GM23338 (cell line): ENCODE results near the gene CD58.

Experiments used
- CREB1 ChIP-seq: fragments of 250-450 bp; sonication (Bioruptor Pico); IDR thresholded peaks from 2 replicates; pipeline ENCODE4 v1.5.0; 2020; ENCODE audit warnings: low read depth, mild to moderate bottlenecking, moderate library complexity
- EZH2 ChIP-seq: fragments of 200-600 bp; sonication (generic); IDR thresholded peaks from one replicate; pipeline ENCODE4 v1.8.0; 2017; ENCODE audit warnings: antibody characterized with exemption, mild to moderate bottlenecking, low read depth; ENCODE audit not compliant: unreplicated experiment
- EZH2phosphoT487 ChIP-seq: fragments of 200-600 bp; sonication (generic); IDR thresholded peaks from one replicate; pipeline ENCODE4 v1.8.1; 2018; ENCODE audit warnings: antibody characterized with exemption; ENCODE audit not compliant: unreplicated experiment
- JUNB ChIP-seq: IDR thresholded peaks from one replicate; pipeline ENCODE4 v1.6.1; 2016; ENCODE audit warnings: antibody characterized with exemption; ENCODE audit not compliant: unreplicated experiment
- POLR2AphosphoS5 ChIP-seq: IDR thresholded peaks from 2 replicates; pipeline ENCODE4 v1.6.1; 2016; ENCODE audit warnings: antibody characterized with exemption, low read depth
- STAT1 ChIP-seq: IDR thresholded peaks from one replicate; pipeline ENCODE4 v1.6.1; 2016; ENCODE audit warnings: antibody characterized with exemption; ENCODE audit not compliant: unreplicated experiment
- ZNF331 ChIP-seq: fragments of 250-450 bp; sonication (Bioruptor Pico); IDR thresholded peaks from 2 replicates; pipeline ENCODE4 v1.5.0; 2020; ENCODE audit warnings: low read depth, mild to moderate bottlenecking, moderate library complexity
- TF ChIP-seq, protein P1 (sequence below), 2 experiments: fragments of 200-600 bp in 1 of 2; sonication (generic) in 1 of 2; conservative IDR thresholded peaks; 2 replicates each; pipeline versions ENCODE4 v1.5.1 to v1.6.1; 2016 to 2017; ENCODE audit warnings: antibody characterized with exemption in 2 of 2, low read depth in 2 of 2, mild to moderate bottlenecking in 2 of 2, moderate library complexity in 1 of 2
- TF ChIP-seq, protein P2 (sequence below): fragments of 250-450 bp; sonication (Bioruptor Pico); IDR thresholded peaks from 2 replicates; pipeline ENCODE4 v1.5.0; 2020; ENCODE audit warnings: mild to moderate bottlenecking, moderate library complexity
- TF ChIP-seq, protein P3 (sequence below): IDR thresholded peaks from one replicate; pipeline ENCODE4 v1.6.1; 2018; ENCODE audit warnings: antibody characterized with exemption; ENCODE audit not compliant: unreplicated experiment

DNA sequence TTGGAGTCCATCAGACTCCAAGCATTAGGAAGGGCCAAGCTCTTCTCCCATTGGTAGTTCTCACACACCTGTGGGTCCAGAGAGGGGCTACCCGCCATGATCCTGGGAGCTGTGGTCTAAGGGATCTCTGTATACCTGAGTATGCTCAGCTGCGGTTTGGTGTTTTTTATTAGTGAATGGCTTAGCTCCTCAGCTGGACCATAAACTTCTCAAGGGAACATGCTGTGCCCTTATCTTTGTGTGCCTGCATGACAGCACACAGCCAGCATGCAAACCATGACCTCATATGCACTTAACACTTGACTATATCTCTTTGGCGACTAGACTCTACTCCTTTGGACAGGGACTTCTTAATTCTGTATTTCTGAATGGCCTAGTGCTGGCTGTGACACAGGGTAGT, 94.5 kb downstream of the CD58 start:
- TF ChIP-seq, protein P1, sequence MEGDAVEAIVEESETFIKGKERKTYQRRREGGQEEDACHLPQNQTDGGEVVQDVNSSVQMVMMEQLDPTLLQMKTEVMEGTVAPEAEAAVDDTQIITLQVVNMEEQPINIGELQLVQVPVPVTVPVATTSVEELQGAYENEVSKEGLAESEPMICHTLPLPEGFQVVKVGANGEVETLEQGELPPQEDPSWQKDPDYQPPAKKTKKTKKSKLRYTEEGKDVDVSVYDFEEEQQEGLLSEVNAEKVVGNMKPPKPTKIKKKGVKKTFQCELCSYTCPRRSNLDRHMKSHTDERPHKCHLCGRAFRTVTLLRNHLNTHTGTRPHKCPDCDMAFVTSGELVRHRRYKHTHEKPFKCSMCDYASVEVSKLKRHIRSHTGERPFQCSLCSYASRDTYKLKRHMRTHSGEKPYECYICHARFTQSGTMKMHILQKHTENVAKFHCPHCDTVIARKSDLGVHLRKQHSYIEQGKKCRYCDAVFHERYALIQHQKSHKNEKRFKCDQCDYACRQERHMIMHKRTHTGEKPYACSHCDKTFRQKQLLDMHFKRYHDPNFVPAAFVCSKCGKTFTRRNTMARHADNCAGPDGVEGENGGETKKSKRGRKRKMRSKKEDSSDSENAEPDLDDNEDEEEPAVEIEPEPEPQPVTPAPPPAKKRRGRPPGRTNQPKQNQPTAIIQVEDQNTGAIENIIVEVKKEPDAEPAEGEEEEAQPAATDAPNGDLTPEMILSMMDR (conservative IDR thresholded peaks at IDR 0.05; ENCODE audit: low read depth in 2 of 2) = no peak
- TF ChIP-seq ZNF331 = no peak
- no peak for TF ChIP-seq POLR2AphosphoS5
- TF ChIP-seq, protein P2, sequence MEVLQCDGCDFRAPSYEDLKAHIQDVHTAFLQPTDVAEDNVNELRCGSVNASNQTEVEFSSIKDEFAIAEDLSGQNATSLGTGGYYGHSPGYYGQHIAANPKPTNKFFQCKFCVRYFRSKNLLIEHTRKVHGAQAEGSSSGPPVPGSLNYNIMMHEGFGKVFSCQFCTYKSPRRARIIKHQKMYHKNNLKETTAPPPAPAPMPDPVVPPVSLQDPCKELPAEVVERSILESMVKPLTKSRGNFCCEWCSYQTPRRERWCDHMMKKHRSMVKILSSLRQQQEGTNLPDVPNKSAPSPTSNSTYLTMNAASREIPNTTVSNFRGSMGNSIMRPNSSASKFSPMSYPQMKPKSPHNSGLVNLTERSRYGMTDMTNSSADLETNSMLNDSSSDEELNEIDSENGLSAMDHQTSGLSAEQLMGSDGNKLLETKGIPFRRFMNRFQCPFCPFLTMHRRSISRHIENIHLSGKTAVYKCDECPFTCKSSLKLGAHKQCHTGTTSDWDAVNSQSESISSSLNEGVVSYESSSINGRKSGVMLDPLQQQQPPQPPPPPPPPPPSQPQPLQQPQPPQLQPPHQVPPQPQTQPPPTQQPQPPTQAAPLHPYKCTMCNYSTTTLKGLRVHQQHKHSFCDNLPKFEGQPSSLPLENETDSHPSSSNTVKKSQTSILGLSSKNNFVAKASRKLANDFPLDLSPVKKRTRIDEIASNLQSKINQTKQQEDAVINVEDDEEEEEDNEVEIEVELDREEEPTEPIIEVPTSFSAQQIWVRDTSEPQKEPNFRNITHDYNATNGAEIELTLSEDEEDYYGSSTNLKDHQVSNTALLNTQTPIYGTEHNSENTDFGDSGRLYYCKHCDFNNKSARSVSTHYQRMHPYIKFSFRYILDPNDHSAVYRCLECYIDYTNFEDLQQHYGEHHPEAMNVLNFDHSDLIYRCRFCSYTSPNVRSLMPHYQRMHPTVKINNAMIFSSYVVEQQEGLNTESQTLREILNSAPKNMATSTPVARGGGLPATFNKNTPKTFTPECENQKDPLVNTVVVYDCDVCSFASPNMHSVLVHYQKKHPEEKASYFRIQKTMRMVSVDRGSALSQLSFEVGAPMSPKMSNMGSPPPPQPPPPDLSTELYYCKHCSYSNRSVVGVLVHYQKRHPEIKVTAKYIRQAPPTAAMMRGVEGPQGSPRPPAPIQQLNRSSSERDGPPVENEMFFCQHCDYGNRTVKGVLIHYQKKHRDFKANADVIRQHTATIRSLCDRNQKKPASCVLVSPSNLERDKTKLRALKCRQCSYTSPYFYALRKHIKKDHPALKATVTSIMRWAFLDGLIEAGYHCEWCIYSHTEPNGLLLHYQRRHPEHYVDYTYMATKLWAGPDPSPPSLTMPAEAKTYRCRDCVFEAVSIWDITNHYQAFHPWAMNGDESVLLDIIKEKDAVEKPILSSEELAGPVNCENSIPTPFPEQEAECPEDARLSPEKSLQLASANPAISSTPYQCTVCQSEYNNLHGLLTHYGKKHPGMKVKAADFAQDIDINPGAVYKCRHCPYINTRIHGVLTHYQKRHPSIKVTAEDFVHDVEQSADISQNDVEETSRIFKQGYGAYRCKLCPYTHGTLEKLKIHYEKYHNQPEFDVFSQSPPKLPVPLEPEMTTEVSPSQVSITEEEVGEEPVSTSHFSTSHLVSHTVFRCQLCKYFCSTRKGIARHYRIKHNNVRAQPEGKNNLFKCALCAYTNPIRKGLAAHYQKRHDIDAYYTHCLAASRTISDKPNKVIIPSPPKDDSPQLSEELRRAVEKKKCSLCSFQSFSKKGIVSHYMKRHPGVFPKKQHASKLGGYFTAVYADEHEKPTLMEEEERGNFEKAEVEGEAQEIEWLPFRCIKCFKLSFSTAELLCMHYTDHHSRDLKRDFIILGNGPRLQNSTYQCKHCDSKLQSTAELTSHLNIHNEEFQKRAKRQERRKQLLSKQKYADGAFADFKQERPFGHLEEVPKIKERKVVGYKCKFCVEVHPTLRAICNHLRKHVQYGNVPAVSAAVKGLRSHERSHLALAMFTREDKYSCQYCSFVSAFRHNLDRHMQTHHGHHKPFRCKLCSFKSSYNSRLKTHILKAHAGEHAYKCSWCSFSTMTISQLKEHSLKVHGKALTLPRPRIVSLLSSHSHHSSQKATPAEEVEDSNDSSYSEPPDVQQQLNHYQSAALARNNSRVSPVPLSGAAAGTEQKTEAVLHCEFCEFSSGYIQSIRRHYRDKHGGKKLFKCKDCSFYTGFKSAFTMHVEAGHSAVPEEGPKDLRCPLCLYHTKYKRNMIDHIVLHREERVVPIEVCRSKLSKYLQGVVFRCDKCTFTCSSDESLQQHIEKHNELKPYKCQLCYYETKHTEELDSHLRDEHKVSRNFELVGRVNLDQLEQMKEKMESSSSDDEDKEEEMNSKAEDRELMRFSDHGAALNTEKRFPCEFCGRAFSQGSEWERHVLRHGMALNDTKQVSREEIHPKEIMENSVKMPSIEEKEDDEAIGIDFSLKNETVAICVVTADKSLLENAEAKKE (CRISPR knock-in tag) = no peak
- no peak for TF ChIP-seq CREB1
- no peak for TF ChIP-seq EZH2phosphoT487
- TF ChIP-seq, protein P3, sequence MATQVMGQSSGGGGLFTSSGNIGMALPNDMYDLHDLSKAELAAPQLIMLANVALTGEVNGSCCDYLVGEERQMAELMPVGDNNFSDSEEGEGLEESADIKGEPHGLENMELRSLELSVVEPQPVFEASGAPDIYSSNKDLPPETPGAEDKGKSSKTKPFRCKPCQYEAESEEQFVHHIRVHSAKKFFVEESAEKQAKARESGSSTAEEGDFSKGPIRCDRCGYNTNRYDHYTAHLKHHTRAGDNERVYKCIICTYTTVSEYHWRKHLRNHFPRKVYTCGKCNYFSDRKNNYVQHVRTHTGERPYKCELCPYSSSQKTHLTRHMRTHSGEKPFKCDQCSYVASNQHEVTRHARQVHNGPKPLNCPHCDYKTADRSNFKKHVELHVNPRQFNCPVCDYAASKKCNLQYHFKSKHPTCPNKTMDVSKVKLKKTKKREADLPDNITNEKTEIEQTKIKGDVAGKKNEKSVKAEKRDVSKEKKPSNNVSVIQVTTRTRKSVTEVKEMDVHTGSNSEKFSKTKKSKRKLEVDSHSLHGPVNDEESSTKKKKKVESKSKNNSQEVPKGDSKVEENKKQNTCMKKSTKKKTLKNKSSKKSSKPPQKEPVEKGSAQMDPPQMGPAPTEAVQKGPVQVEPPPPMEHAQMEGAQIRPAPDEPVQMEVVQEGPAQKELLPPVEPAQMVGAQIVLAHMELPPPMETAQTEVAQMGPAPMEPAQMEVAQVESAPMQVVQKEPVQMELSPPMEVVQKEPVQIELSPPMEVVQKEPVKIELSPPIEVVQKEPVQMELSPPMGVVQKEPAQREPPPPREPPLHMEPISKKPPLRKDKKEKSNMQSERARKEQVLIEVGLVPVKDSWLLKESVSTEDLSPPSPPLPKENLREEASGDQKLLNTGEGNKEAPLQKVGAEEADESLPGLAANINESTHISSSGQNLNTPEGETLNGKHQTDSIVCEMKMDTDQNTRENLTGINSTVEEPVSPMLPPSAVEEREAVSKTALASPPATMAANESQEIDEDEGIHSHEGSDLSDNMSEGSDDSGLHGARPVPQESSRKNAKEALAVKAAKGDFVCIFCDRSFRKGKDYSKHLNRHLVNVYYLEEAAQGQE = no peak
- TF ChIP-seq EZH2 = no peak
- no peak for TF ChIP-seq JUNB
- TF ChIP-seq STAT1 = no peak
